ENCODE measurements around the gene FOXD4L1.
"Not testable (repeated sequence)": the region's sequence is repeated elsewhere in the genome, so short reads cannot be mapped to it uniquely, and the experiment has no call there.

The FOXD4L1 gene

GRCh38 chr2:113527350-113528045 is 29.0 kb downstream of the FOXD4L1 start:
- not testable (repeated sequence) for FAIRE-seq

DNA sequence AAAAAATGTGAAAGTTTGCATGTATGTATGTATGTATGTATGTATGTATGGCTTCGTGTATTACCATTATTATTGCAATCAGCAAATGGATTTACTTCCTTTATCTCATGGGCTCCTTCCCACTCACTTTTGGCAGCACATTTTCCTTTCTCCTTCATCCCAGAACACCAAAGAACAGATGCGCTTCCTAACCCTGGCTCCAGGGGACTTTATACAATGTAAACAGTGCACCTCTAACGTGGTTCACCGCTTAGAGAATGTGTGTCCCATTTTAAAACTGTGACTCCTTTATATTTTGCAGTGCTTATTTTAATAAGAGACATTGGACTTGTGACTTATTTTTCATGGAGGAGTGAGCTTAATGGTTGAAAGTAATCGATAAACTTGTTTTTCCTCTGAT is 29.7 kb downstream of the FOXD4L1 start:
- not testable (repeated sequence) for FAIRE-seq

- FAIRE-seq = not testable (repeated sequence)
These were observed 30.4 kb downstream of the FOXD4L1 start for GRCh38 chr2:113528904-113529303.

DNA sequence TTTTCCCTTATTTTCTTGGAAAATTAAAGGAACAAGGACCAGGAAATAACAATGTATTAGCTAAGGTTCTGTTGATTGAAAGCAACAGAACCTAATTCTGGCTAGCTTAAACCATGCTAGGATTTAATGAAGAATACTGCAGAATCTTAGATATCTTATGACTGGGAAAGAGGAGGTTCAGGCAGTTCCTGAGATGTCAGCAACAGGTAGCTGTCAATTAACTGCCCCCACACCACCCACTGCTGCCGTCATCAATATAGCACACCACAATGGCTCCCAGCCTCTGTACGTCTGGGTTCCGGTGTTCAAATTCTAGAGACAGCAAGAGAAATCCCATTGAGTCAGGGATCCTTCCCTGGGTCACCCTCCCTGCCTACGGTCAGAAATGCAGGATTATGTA is 34.5 kb downstream of the FOXD4L1 start:
- FAIRE-seq = not testable (repeated sequence)

DNA sequence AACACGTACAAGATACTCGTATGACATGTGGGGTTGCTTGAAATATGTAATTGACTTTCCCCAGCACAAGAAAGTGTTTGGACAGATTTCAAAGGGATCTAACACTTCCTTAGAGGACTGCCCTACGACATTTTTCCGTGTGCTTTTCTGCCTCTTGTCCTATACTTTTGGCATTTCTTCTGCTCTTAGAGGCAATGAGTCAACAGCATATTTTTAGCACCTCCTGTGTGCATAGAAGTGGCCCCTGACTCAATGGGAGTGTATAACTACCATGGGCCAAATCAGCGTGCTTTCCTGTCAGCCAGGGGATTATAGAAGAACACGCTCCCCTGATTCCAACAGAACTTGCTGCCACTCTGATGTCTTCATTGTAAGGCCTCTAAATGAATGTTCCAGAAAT is 38.1 kb downstream of the FOXD4L1 start:
- FAIRE-seq = not testable (repeated sequence)

GRCh38 chr2:113540834-113541203 is 42.4 kb downstream of the FOXD4L1 start:
- not testable (repeated sequence) for FAIRE-seq

DNA sequence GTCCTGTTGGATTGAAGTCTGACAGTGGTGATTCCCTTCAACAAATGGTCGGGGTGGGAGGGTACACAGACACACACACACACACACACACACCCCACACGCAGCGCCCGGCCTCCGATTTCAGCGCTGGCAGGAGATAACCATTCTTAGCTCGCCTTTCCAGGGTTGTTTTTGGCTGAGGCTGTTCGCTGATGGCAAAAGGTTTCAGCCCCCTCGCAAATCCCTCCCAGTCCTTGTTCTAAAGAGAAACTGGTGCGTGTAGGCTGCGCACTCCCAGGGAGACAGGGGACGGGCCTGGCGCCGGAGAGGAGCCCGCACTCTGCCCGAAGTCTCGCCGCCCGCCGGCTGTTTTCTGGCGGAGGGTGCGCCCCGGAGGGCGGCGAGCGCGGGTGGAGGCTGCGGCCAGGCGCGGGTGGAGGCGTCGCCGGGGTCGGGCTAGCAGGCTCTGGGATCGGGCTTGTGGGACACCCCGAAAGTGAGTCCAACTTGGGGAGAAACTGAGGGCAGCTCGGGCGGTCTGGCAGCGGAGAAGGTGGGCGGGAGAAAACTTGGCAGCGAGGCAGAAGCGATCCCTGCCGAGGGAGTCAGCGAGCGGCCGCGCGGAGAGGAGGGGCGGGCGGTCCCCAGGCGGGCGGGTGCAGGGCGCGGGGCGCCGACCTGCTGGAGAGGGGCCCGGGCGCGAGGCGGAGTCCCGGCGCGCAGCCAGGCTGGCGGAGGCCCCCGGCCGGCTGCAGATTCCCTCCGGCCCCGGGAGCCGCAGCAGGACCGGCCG is 42.9 kb downstream of the FOXD4L1 start:
- FAIRE-seq = not testable (repeated sequence)

- FAIRE-seq = not testable (repeated sequence)
These were observed 43.6 kb downstream of the FOXD4L1 start for GRCh38 chr2:113541976-113542485.

DNA sequence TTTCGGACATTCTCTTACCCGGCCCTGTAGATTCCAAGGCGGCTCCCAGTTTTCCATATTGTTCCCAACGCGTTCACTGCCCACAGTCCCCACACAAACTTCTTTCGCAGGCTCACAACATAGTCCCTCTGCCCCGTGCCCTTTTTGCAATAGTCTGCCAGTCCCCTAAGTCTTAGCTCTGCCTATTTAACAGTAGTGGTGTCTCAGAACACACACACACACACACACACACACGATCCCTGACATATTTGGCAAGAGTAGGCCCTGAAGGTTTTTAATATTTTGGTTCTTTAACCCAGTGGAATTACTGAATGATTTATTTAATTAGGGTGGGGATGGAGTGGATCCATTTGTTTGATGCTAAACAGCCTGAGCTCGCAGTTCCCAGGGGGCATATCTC is 44.1 kb downstream of the FOXD4L1 start:
- not testable (repeated sequence) for FAIRE-seq
